Liver (tissue), 3 donors: ENCODE measurements around the gene CYP26C1.

Experiments
- GABPA ChIP-seq, 2 donors: IDR thresholded peaks in 1 of 2; conservative IDR thresholded peaks in 1 of 2; 2 replicates each; pipeline ENCODE4 v1.6.1; 2016; ENCODE audit warnings: antibody characterized with exemption in 2 of 2, mild to moderate bottlenecking in 1 of 2, moderate library complexity in 1 of 2
- HNF4A ChIP-seq, 2 donors: conservative IDR thresholded peaks; 2 replicates each; pipeline ENCODE4 v1.6.1; 2016; ENCODE audit warnings: antibody characterized with exemption in 2 of 2, mild to moderate bottlenecking in 2 of 2
- RAD21 ChIP-seq, 2 donors: IDR thresholded peaks; 2 replicates each; pipeline ENCODE4 v1.6.1; 2016; ENCODE audit warnings: antibody characterized with exemption in 2 of 2, mild to moderate bottlenecking in 2 of 2
- REST ChIP-seq: IDR thresholded peaks from 2 replicates; pipeline ENCODE4 v1.6.1; 2016; ENCODE audit warnings: antibody characterized with exemption, mild to moderate bottlenecking
- RXRA ChIP-seq, 2 donors: IDR thresholded peaks; 2 replicates each; pipeline ENCODE4 v1.6.1; 2017 to 2018; ENCODE audit warnings: antibody characterized with exemption in 2 of 2, mild to moderate bottlenecking in 1 of 2
- YY1 ChIP-seq: IDR thresholded peaks from 2 replicates; pipeline ENCODE4 v1.6.1; 2016; ENCODE audit warnings: antibody characterized with exemption, mild to moderate bottlenecking
- ZBTB33 ChIP-seq: IDR thresholded peaks from 2 replicates; pipeline ENCODE4 v1.6.1; 2016; ENCODE audit warnings: antibody characterized with exemption
- TF ChIP-seq, protein P1 (sequence below): fragments of 150-350 bp; IDR thresholded peaks from 2 replicates; pipeline ENCODE4 v1.5.1; 2017; ENCODE audit warnings: improper control_type of control experiment, low read depth, low read length; ENCODE audit not compliant: missing input control
- TF ChIP-seq, protein P2 (sequence below): IDR thresholded peaks from 2 replicates; pipeline ENCODE4 v1.6.1; 2016; ENCODE audit warnings: antibody characterized with exemption
- donor health status: healthy.
- donor health status: healthy.

DNA sequence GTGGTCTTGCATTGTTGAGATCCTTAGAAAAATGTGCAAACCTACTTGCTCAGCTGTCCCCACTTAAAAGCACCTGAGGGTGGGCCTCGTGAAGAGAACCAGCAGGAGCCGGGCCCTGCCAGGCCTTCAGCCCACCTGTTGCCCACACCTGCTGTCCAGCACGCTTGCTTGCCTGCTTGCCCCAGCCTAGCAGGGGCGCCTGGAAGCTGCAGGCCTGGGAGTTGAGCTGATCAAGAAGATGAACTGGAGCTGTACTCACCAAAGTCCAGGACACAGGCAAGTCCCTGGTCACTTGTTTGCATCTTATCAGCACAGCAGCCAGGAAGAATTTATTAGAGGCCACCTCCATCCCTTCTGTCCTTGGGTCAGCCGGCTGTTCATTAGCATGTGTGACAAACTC, 36.3 kb downstream of the CYP26C1 start:
- TF ChIP-seq, protein P1, sequence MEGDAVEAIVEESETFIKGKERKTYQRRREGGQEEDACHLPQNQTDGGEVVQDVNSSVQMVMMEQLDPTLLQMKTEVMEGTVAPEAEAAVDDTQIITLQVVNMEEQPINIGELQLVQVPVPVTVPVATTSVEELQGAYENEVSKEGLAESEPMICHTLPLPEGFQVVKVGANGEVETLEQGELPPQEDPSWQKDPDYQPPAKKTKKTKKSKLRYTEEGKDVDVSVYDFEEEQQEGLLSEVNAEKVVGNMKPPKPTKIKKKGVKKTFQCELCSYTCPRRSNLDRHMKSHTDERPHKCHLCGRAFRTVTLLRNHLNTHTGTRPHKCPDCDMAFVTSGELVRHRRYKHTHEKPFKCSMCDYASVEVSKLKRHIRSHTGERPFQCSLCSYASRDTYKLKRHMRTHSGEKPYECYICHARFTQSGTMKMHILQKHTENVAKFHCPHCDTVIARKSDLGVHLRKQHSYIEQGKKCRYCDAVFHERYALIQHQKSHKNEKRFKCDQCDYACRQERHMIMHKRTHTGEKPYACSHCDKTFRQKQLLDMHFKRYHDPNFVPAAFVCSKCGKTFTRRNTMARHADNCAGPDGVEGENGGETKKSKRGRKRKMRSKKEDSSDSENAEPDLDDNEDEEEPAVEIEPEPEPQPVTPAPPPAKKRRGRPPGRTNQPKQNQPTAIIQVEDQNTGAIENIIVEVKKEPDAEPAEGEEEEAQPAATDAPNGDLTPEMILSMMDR, result no peak
- TF ChIP-seq YY1 (no peak), RAD21 (IDR thresholded peaks at IDR 0.05) (no peak), RXRA (IDR thresholded peaks at IDR 0.05) (no peak), REST (no peak), HNF4A (conservative IDR thresholded peaks at IDR 0.05) (no peak), GABPA (IDR thresholded peaks at IDR 0.05 in 1 of 2, conservative IDR thresholded peaks at IDR 0.05 in 1 of 2) (no peak), ZBTB33 (no peak)
- TF ChIP-seq, protein P2, sequence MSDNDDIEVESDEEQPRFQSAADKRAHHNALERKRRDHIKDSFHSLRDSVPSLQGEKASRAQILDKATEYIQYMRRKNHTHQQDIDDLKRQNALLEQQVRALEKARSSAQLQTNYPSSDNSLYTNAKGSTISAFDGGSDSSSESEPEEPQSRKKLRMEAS, result no peak
